CD14-positive monocyte (primary cell): ENCODE measurements around the gene GRIP1. TPM values are rescaled to one million over a fixed set of nuclear protein-coding genes. Genes with fewer than 3 reads are reported as not detected.

ENCODE experiments used
- DNase-seq, 3 donors: peaks; one replicate each; pipeline ENCODE4 v3.0.0-alpha.2; 2011 to 2022
- H2AFZ ChIP-seq: 2 replicates; pipeline ENCODE4 v1.6.0; 2012; ENCODE audit warnings: mild to moderate bottlenecking, low read depth, low read length, inconsistent platforms; ENCODE audit not compliant: insufficient read depth, poor library complexity, severe bottlenecking
- H3K27ac ChIP-seq, 2 donors: 1 replicate in 1 of 2; 2 replicates in 1 of 2; pipeline ENCODE4 v1.5.1; 2012 to 2013; ENCODE audit warnings: low read length in 2 of 2, control low read depth in 1 of 2, inconsistent platforms in 1 of 2, low read depth in 1 of 2, mild to moderate bottlenecking in 1 of 2
- H3K27me3 ChIP-seq, 2 donors: one replicate each; pipeline versions ENCODE4 v1.6.0 to v1.6.1; 2011 to 2013; ENCODE audit warnings: low read length in 2 of 2; ENCODE audit not compliant: control insufficient read depth in 2 of 2, insufficient read depth in 2 of 2
- H3K36me3 ChIP-seq, 2 donors: replicated peaks in 1 of 2; 1 replicate in 1 of 2; 2 replicates in 1 of 2; pipeline versions ENCODE4 v1.5.1 to v1.6.1; 2012 to 2013; ENCODE audit warnings: low read length in 2 of 2, control low read depth in 1 of 2, inconsistent platforms in 1 of 2, mild to moderate bottlenecking in 1 of 2; ENCODE audit not compliant: insufficient read depth in 2 of 2, control insufficient read depth in 1 of 2
- H3K4me1 ChIP-seq, 2 donors: 1 replicate in 1 of 2; 2 replicates in 1 of 2; pipeline versions ENCODE4 v1.5.1 to v1.6.1; 2012 to 2013; ENCODE audit warnings: low read length in 2 of 2, control low read depth in 1 of 2, inconsistent platforms in 1 of 2, mild to moderate bottlenecking in 1 of 2, moderate library complexity in 1 of 2; ENCODE audit not compliant: insufficient read depth in 2 of 2, control insufficient read depth in 1 of 2
- H3K4me2 ChIP-seq: replicated peaks from 2 replicates; pipeline ENCODE3; 2012; ENCODE audit warnings: low read length, moderate library complexity, mild to moderate bottlenecking; ENCODE audit not compliant: poor library complexity, severe bottlenecking; ENCODE audit errors: extremely low read depth
- H3K4me3 ChIP-seq, 3 experiments: fragments of 200-600 bp in 1 of 3; sonication (generic) in 1 of 3; replicated peaks in 1 of 3; 1 replicate in 2 of 3; 2 replicates in 1 of 3; pipeline ENCODE4 v1.5.1; 2011 to 2013; ENCODE audit warnings: low read length in 3 of 3, mild to moderate bottlenecking in 3 of 3, control low read depth in 2 of 3, low read depth in 2 of 3, inconsistent platforms in 1 of 3, moderate library complexity in 1 of 3
- H3K79me2 ChIP-seq: 2 replicates; pipeline ENCODE4 v1.6.0; 2012; ENCODE audit warnings: mild to moderate bottlenecking, control low read depth, inconsistent platforms, low read length, moderate library complexity; ENCODE audit not compliant: insufficient read depth
- H3K9ac ChIP-seq: 2 replicates; pipeline ENCODE4 v1.6.0; 2017; ENCODE audit warnings: low read length, mild to moderate bottlenecking; ENCODE audit not compliant: insufficient read depth, poor library complexity, severe bottlenecking
- H3K9me3 ChIP-seq, 2 donors: replicated peaks in 1 of 2; 1 replicate in 1 of 2; 2 replicates in 1 of 2; pipeline versions ENCODE4 v1.5.1 to v1.6.1; 2012 to 2013; ENCODE audit warnings: low read length in 2 of 2, control low read depth in 1 of 2; ENCODE audit not compliant: control insufficient read depth in 1 of 2, insufficient read depth in 1 of 2
- H4K20me1 ChIP-seq: 2 replicates; pipeline ENCODE4 v1.6.0; 2012; ENCODE audit warnings: mild to moderate bottlenecking, low read length, control low read depth, moderate library complexity; ENCODE audit not compliant: insufficient read depth
- H3K27ac Mint-ChIP-seq, 7 donors: one replicate each; pipeline ENCODE4 v1.8.0; 2020; ENCODE audit warnings: mild to moderate bottlenecking in 7 of 7, mixed read lengths in 7 of 7, moderate library complexity in 6 of 7, inconsistent platforms in 2 of 7
- H3K27me3 Mint-ChIP-seq, 3 donors: one replicate each; pipeline ENCODE4 v1.8.0; 2021 to 2022; ENCODE audit warnings: low read depth in 3 of 3, mild to moderate bottlenecking in 3 of 3, mixed read lengths in 3 of 3, moderate library complexity in 3 of 3, inconsistent platforms in 1 of 3
- H3K36me3 Mint-ChIP-seq, 2 donors: one replicate each; pipeline ENCODE4 v1.8.0; 2020; ENCODE audit warnings: mixed read lengths in 2 of 2, inconsistent platforms in 1 of 2, mild to moderate bottlenecking in 1 of 2
- H3K4me1 Mint-ChIP-seq: one replicate; pipeline ENCODE4 v1.8.0; 2020; ENCODE audit warnings: mild to moderate bottlenecking, mixed read lengths
- H3K4me3 Mint-ChIP-seq, 2 donors: one replicate each; pipeline ENCODE4 v1.8.0; 2020; ENCODE audit warnings: mild to moderate bottlenecking in 2 of 2, mixed read lengths in 2 of 2, moderate library complexity in 1 of 2
- H3K9me3 Mint-ChIP-seq, 7 donors: one replicate each; pipeline ENCODE4 v1.8.0; 2020 to 2022; ENCODE audit warnings: mixed read lengths in 7 of 7, mild to moderate bottlenecking in 6 of 7, moderate library complexity in 6 of 7, inconsistent platforms in 2 of 7
- WGBS: methylation state at CpG from one replicate; pipeline ENCODE4 v1.1.5; 2013; ENCODE audit warnings: missing lambda C conversion rate; ENCODE audit not compliant: insufficient coverage; 5-methylcytosine and 5-hydroxymethylcytosine counted together
- intact Hi-C, 2 donors: fragments of 100-400 bp; cut with micrococcal nuclease; formaldehyde crosslinking; loops; one replicate each; pipeline versions ENCODE4 v1.15.0 to v1.15.1; 2023
- polyA plus RNA-seq, 3 donors: library from polyadenylated mRNA; depleted of rRNA in 1 of 3; unstranded in 2 of 3; stranded (reverse) in 1 of 3; fragments of 300-500 nt in 2 of 3; fragments of >200 nt in 1 of 3; fragmentation: Illumina TruSeq in 2 of 3; gene quantifications; 1 replicate in 2 of 3; 2 replicates in 1 of 3; pipeline ENCODE4 v1.2.3, GENCODE V29; 2012 to 2021
- TF ChIP-seq, protein P1 (sequence below): fragments of 200-600 bp; IDR thresholded peaks from one replicate; pipeline ENCODE4 v1.8.0; 2022; ENCODE audit warnings: antibody characterized with exemption, mild to moderate bottlenecking

Gene GRIP1
- polyA plus RNA-seq, 3 donors = 0.21 TPM; not detected in 2

- no peak overlapping the region for H3K27ac ChIP-seq
- no peak overlapping the region for H2AFZ ChIP-seq
- H3K4me3 Mint-ChIP-seq = no peak overlapping the region
- no peaks in the 10 kb centered on the region for H4K20me1 ChIP-seq
- H3K4me3 ChIP-seq = no peak overlapping the region
- H3K27ac Mint-ChIP-seq = peak overlapping the region in 1 of 7 donors; percentile 61
- H3K9me3 Mint-ChIP-seq = peaks cover 0 to 10% (median 7%) of the 10 kb centered on the region in 7 donors
- H3K36me3 ChIP-seq = no peaks in the 10 kb centered on the region
- TF ChIP-seq, protein P1, sequence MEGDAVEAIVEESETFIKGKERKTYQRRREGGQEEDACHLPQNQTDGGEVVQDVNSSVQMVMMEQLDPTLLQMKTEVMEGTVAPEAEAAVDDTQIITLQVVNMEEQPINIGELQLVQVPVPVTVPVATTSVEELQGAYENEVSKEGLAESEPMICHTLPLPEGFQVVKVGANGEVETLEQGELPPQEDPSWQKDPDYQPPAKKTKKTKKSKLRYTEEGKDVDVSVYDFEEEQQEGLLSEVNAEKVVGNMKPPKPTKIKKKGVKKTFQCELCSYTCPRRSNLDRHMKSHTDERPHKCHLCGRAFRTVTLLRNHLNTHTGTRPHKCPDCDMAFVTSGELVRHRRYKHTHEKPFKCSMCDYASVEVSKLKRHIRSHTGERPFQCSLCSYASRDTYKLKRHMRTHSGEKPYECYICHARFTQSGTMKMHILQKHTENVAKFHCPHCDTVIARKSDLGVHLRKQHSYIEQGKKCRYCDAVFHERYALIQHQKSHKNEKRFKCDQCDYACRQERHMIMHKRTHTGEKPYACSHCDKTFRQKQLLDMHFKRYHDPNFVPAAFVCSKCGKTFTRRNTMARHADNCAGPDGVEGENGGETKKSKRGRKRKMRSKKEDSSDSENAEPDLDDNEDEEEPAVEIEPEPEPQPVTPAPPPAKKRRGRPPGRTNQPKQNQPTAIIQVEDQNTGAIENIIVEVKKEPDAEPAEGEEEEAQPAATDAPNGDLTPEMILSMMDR = no peak
- no peak overlapping the region for H3K4me2 ChIP-seq
- no peaks in the 10 kb centered on the region for H3K27me3 ChIP-seq
- H3K4me1 Mint-ChIP-seq = no peaks in the 10 kb centered on the region
- intact Hi-C loops = no loop called here
- no peak for DNase-seq
- H3K36me3 Mint-ChIP-seq = no peaks in the 10 kb centered on the region
- H3K9ac ChIP-seq = no peak overlapping the region
- no peaks in the 10 kb centered on the region for H3K79me2 ChIP-seq
- peaks cover 0 to 4% (median 3%) of the 10 kb centered on the region in 3 donors for H3K27me3 Mint-ChIP-seq
- no peaks in the 10 kb centered on the region for H3K9me3 ChIP-seq
- no peaks in the 10 kb centered on the region for H3K4me1 ChIP-seq
Measured at GRCh38 chr12:66467932-66468331, 210.9 kb downstream of the GRIP1 start.

DNA sequence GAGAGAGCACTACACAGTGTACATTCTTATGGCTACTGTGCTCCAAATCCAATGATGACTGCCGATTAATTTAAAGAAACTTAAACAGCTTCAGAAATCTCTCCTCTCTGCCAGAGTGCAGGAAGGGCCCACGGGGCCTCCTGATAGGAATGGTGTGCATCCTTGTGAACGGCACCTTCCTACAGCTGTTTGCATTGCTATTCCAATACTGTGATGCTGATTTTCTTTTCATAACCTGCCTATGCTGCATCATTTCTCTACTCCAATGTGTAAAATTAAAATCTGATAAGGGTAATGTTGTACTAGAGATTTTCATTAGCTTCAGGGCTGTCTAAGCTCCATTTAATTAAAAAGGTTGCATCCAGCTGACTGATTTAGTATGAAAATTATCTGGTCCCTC, 217.5 kb downstream of the GRIP1 start:
- Mint-ChIP-seq H3K36me3 (no peaks in the 10 kb centered on the region), H3K4me1 (no peaks in the 10 kb centered on the region), H3K27me3 (peaks cover 0 to 1% (median 0%) of the 10 kb centered on the region in 3 donors), H3K27ac (peak overlapping the region in 1 of 7 donors; percentile 42), H3K9me3 (peaks cover 0 to 2% (median 0%) of the 10 kb centered on the region in 7 donors), H3K4me3 (no peak overlapping the region)
- Histone ChIP-seq H2AFZ (no peak overlapping the region), H4K20me1 (no peaks in the 10 kb centered on the region), H3K9ac (no peak overlapping the region), H3K4me2 (no peak overlapping the region), H3K27me3 (no peaks in the 10 kb centered on the region), H3K4me3 (no peak overlapping the region), H3K9me3 (no peaks in the 10 kb centered on the region), H3K27ac (no peak overlapping the region), H3K4me1 (no peaks in the 10 kb centered on the region), H3K79me2 (no peaks in the 10 kb centered on the region), H3K36me3 (no peaks in the 10 kb centered on the region)
- TF ChIP-seq, protein P1 = no peak
- no peak for DNase-seq
- intact Hi-C loops = no loop called here
- WGBS = 80% methylated on average over 1 of the region's 3 CpGs
